K562 (cell line): ENCODE data around the gene MTMR4. TPM values are rescaled to one million over a fixed set of nuclear protein-coding genes. Genes with fewer than 3 reads are reported as not detected.

Source experiments
- E2F8 ChIP-seq: fragments of 450-650 bp; IDR thresholded peaks from 2 replicates; pipeline ENCODE4 v1.7.1; 2018; ENCODE audit warnings: mild to moderate bottlenecking, low read depth; ENCODE audit not compliant: partially characterized antibody
- FOSL1 ChIP-seq: fragments of 200-800 bp; sonication (Bioruptor generic); conservative IDR thresholded peaks from 2 replicates; pipeline ENCODE4 v1.6.1; 2016; ENCODE audit warnings: missing genetic modification characterization, missing compliant biosample characterization
- KAT8 ChIP-seq: fragments of 450-650 bp; IDR thresholded peaks from 2 replicates; pipeline ENCODE4 v1.6.1; 2016; ENCODE audit warnings: low read depth, mild to moderate bottlenecking
- MBD2 ChIP-seq: sonication (generic); IDR thresholded peaks from 2 replicates; pipeline ENCODE4 v1.6.1; 2016; ENCODE audit warnings: low read depth, borderline replicate concordance
- MTA3 ChIP-seq: fragments of 450-650 bp; formaldehyde crosslinking; IDR thresholded peaks from 2 replicates; pipeline ENCODE4 v1.6.1; 2017; ENCODE audit warnings: mild to moderate bottlenecking, borderline replicate concordance
- PHB ChIP-seq: fragments of 250-450 bp; sonication (Bioruptor Pico); IDR thresholded peaks from 2 replicates; pipeline ENCODE4 v1.5.0; 2021
- PTRF ChIP-seq: fragments of 450-650 bp; IDR thresholded peaks from 2 replicates; pipeline ENCODE4 v1.6.1; 2016; ENCODE audit warnings: mild to moderate bottlenecking, missing genetic modification characterization, missing compliant biosample characterization
- RUNX1 ChIP-seq: sonication (generic); IDR thresholded peaks from 2 replicates; pipeline ENCODE4 v1.6.1; 2016; ENCODE audit warnings: antibody characterized with exemption, low read depth
- SFPQ ChIP-seq: fragments of 200-400 bp; formaldehyde crosslinking; IDR thresholded peaks from 2 replicates; pipeline ENCODE4 v1.6.1; 2017; ENCODE audit warnings: mild to moderate bottlenecking, low read depth, low read length, moderate library complexity
- SIN3B ChIP-seq: fragments of 450-650 bp; IDR thresholded peaks from 2 replicates; pipeline ENCODE4 v1.6.1; 2017; ENCODE audit warnings: low read depth, mild to moderate bottlenecking, moderate library complexity
- TAF9B ChIP-seq: fragments of 450-650 bp; IDR thresholded peaks from 2 replicates; pipeline ENCODE4 v1.6.1; 2018; ENCODE audit warnings: mild to moderate bottlenecking; ENCODE audit not compliant: partially characterized antibody
- ZNF695 ChIP-seq: fragments of 450-650 bp; formaldehyde crosslinking; IDR thresholded peaks from 2 replicates; pipeline ENCODE4 v1.4.0; 2020; ENCODE audit warnings: mild to moderate bottlenecking, moderate library complexity
- polyA plus RNA-seq, 8 experiments: library from polyadenylated mRNA; depleted of rRNA in 4 of 8; stranded (reverse) in 5 of 8; unstranded in 3 of 8; fragments of >200 nt; fragmentation: Nextera tagmentation in 2 of 8; fragmentation: Illumina TruSeq in 1 of 8; extraction: Ambion mirVana in 2 of 8; extraction: Trizol in 1 of 8; gene quantifications; 2 replicates each; pipeline versions ENCODE4 v1.2.1 to v1.2.3, GENCODE V29; 2011 to 2014; ENCODE audit warnings: inconsistent platforms in 1 of 8, missing spikeins in 1 of 8
- total RNA-seq, 7 experiments: library from RNA; depleted of rRNA in 6 of 7; stranded (reverse); fragments of >200 nt in 6 of 7; fragmentation: Illumina TruSeq in 2 of 7; extraction: Trizol in 2 of 7; gene quantifications; 2 replicates each; pipeline versions ENCODE4 v1.2.1 to v1.2.3, GENCODE V29; 2011 to 2021; ENCODE audit warnings: low replicate concordance in 1 of 7
- TF ChIP-seq, protein P1 (sequence below), 2 experiments: fragments of 450-650 bp; IDR thresholded peaks; 2 replicates each; pipeline ENCODE4 v1.6.1; 2018; ENCODE audit warnings: mild to moderate bottlenecking in 2 of 2, low read depth in 1 of 2; ENCODE audit not compliant: partially characterized antibody in 2 of 2
- TF ChIP-seq, protein P2 (sequence below), 2 experiments: IDR thresholded peaks; 2 replicates each; pipeline ENCODE4 v1.6.1; 2011; ENCODE audit warnings: borderline replicate concordance in 1 of 2, control low read depth in 1 of 2, low read depth in 1 of 2, low read length in 1 of 2, mild to moderate bottlenecking in 1 of 2, mixed read lengths in 1 of 2, moderate library complexity in 1 of 2; ENCODE audit not compliant: insufficient read depth in 1 of 2, insufficient read length in 1 of 2, poor library complexity in 1 of 2, severe bottlenecking in 1 of 2; ENCODE audit errors: extremely low read depth in 1 of 2
- TF ChIP-seq, protein P3 (sequence below): sonication (generic); IDR thresholded peaks from 2 replicates; pipeline ENCODE4 v1.6.1; 2016

MTMR4 gene
- total and polyA plus RNA-seq, 9 of the 15 experiments (the other 6 are each of a cell fraction or from before 2014, with no cell fraction given), result 8.8 to 45.7 (median 28.7) TPM

DNA sequence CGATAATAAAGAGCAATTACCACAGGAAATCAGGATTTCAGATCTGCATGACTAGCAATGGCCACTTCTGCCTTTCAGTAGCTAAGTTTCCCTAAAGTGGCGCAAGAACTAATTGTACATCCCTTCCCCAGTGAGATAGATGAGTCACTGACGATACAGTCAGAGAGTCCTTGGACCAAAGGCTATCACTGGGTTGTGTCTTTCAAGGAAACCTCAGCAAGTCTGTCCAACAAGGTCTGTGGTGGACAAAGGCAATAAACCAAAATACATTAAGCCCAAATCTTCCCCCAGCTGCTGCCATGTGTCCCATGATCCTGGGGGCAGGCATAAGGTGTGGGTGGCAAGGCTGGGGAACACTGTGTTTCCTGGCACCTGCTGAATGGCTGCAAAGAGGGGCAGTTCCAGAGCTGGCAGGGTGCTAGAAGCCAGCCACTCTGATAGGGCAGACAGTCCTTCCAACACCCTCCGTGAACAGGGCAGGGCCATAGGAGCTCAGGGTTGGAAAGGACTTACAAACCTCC lies 20.5 kb upstream of the MTMR4 start (continued):
- TF ChIP-seq, protein P1, sequence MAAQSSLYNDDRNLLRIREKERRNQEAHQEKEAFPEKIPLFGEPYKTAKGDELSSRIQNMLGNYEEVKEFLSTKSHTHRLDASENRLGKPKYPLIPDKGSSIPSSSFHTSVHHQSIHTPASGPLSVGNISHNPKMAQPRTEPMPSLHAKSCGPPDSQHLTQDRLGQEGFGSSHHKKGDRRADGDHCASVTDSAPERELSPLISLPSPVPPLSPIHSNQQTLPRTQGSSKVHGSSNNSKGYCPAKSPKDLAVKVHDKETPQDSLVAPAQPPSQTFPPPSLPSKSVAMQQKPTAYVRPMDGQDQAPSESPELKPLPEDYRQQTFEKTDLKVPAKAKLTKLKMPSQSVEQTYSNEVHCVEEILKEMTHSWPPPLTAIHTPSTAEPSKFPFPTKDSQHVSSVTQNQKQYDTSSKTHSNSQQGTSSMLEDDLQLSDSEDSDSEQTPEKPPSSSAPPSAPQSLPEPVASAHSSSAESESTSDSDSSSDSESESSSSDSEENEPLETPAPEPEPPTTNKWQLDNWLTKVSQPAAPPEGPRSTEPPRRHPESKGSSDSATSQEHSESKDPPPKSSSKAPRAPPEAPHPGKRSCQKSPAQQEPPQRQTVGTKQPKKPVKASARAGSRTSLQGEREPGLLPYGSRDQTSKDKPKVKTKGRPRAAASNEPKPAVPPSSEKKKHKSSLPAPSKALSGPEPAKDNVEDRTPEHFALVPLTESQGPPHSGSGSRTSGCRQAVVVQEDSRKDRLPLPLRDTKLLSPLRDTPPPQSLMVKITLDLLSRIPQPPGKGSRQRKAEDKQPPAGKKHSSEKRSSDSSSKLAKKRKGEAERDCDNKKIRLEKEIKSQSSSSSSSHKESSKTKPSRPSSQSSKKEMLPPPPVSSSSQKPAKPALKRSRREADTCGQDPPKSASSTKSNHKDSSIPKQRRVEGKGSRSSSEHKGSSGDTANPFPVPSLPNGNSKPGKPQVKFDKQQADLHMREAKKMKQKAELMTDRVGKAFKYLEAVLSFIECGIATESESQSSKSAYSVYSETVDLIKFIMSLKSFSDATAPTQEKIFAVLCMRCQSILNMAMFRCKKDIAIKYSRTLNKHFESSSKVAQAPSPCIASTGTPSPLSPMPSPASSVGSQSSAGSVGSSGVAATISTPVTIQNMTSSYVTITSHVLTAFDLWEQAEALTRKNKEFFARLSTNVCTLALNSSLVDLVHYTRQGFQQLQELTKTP (IDR thresholded peaks at IDR 0.05; ENCODE audit: low read depth in 1 of 2, partially characterized antibody in 2 of 2), result no peak
- TF ChIP-seq TAF9B, result no peak
- TF ChIP-seq SIN3B, result no peak
- no peak for TF ChIP-seq KAT8
- TF ChIP-seq PTRF, result no peak
- no peak for TF ChIP-seq E2F8
- no peak for TF ChIP-seq ZNF695 (CRISPR knock-in tag)
- TF ChIP-seq SFPQ, result no peak
- TF ChIP-seq PHB (CRISPR knock-in tag), result no peak
- no peak for TF ChIP-seq RUNX1
- TF ChIP-seq, protein P2, sequence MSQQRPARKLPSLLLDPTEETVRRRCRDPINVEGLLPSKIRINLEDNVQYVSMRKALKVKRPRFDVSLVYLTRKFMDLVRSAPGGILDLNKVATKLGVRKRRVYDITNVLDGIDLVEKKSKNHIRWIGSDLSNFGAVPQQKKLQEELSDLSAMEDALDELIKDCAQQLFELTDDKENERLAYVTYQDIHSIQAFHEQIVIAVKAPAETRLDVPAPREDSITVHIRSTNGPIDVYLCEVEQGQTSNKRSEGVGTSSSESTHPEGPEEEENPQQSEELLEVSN (IDR thresholded peaks at IDR 0.05; ENCODE audit: borderline replicate concordance in 1 of 2, extremely low read depth in 1 of 2, insufficient read depth in 1 of 2, insufficient read length in 1 of 2, low read depth in 1 of 2, low read length in 1 of 2, poor library complexity in 1 of 2, severe bottlenecking in 1 of 2), result no peak
- TF ChIP-seq, protein P3, sequence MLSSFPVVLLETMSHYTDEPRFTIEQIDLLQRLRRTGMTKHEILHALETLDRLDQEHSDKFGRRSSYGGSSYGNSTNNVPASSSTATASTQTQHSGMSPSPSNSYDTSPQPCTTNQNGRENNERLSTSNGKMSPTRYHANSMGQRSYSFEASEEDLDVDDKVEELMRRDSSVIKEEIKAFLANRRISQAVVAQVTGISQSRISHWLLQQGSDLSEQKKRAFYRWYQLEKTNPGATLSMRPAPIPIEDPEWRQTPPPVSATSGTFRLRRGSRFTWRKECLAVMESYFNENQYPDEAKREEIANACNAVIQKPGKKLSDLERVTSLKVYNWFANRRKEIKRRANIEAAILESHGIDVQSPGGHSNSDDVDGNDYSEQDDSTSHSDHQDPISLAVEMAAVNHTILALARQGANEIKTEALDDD, result peak; percentile 59; the same call in 1 of the 2 replicates
- TF ChIP-seq MTA3, result no peak
- TF ChIP-seq FOSL1 (tag), result peak; percentile 90
- no peak for TF ChIP-seq MBD2
